Measurements from ENCODE around the gene HAUS8. TPM values are rescaled to one million over a fixed set of nuclear protein-coding genes. Genes with fewer than 3 reads are reported as not detected.

The HAUS8 gene
- total and polyA plus RNA-seq, 2 of the 13 experiments (the other 11 are each of a cell fraction or from before 2014, with no cell fraction given) = 7.8 to 17.5 TPM

DNA sequence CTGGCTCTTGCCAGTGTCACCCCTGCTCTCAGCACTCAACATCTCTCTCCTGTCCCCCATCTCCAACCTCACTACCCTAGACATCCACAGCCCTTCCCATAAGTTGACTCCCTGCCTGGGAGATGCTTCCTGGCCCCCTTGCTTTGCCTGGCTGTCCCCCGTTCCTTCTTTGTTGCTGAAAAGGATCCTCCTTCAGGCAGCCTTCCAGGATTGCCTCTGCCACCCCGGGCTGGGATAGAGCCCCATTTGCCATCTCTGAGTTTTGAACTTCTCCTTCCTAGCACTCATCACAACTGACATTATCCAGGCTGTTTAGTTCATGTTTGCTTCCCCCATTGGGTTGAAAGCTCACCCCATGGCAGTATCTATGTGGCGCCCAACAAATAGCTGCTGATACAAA, 68.7 kb downstream of the HAUS8 start:
- WGBS (ENCODE audit: low lambda C conversion rate) = 6% methylated on average over 3 of the region's 3 CpGs
- H3K27ac ChIP-seq (ENCODE audit: extremely low read length, insufficient read depth, low read length) = no peak overlapping the region
- in situ Hi-C loops (cut with HindIII; ENCODE audit: extremely low pct_ligation_motif_present, low pct_unique_long_range_greater_than_20kb) = no loop called here
- no peak for FAIRE-seq
- peaks cover 4 to 8% of the 10 kb centered on the region in 2 experiments; a peak in 3 of 5 replicates for H3K27me3 ChIP-seq (ENCODE audit: control insufficient read depth in 1 of 2, insufficient read depth in 2 of 2, low read length in 2 of 2)
- no peak for ATAC-seq
- POLR2A ChIA-PET = no interaction called here
- H3K4me1 ChIP-seq (ENCODE audit: insufficient read depth, low read length) = peaks cover 13% of the 10 kb centered on the region
- H3K79me2 ChIP-seq (ENCODE audit: insufficient read depth, low read length) = no peaks in the 10 kb centered on the region
- H2AFZ ChIP-seq (ENCODE audit: low read length) = no peak overlapping the region
- TF ChIP-seq NR2F2 (IDR thresholded peaks at IDR 0.05; ENCODE audit: borderline replicate concordance, low read depth) = no peak
- 0 out of 2 replicates have a peak, but pooled peaks have one; percentile 11 for TF ChIP-seq ZMYM3 (CRISPR knock-in tag; IDR thresholded peaks at IDR 0.05)
- no peak overlapping the region for H3K4me2 ChIP-seq (ENCODE audit: low read depth, low read length)
- no peaks in the 10 kb centered on the region for H3K9me3 ChIP-seq (ENCODE audit: low read length)
- intact Hi-C loops (cut with micrococcal nuclease; ENCODE audit: unreplicated experiment) = no loop called here
- CTCF ChIA-PET (ENCODE audit: low intra/inter-chr PET ratio, low total read pairs) = no interaction called here
- no peak for DNase-seq (ENCODE audit: low spot score)
- BruUV-seq (replicated peaks) = no TSS peak
- H4K20me1 ChIP-seq (ENCODE audit: insufficient read depth, low read length) = no peaks in the 10 kb centered on the region
- H3K9ac ChIP-seq (ENCODE audit: insufficient read depth, low read depth, low read length) = no peak overlapping the region
- no peaks in the 10 kb centered on the region for H3K36me3 ChIP-seq (replicated peaks in 1 of 2; ENCODE audit: control insufficient read depth in 1 of 2, insufficient read depth in 2 of 2, low read length in 2 of 2)
- H3K4me3 ChIP-seq (replicated peaks in 1 of 3; ENCODE audit: insufficient read depth in 1 of 3, low read depth in 2 of 3, low read length in 3 of 3) = no peak overlapping the region

GRCh38 chr19:17005000-17005399, 70.3 kb downstream of the HAUS8 start:
- ChIA-PET POLR2A (no interaction called here), CTCF (ENCODE audit: low intra/inter-chr PET ratio, low total read pairs) (no interaction called here)
- H3K4me1 ChIP-seq (ENCODE audit: insufficient read depth, low read length) = peaks cover 13% of the 10 kb centered on the region
- peaks cover 3% of the 10 kb centered on the region in 2 experiments; a peak in 1 of 5 replicates for H3K27me3 ChIP-seq (ENCODE audit: control insufficient read depth in 1 of 2, insufficient read depth in 2 of 2, low read length in 2 of 2)
- no peaks in the 10 kb centered on the region for H3K79me2 ChIP-seq (ENCODE audit: insufficient read depth, low read length)
- intact Hi-C loops (cut with micrococcal nuclease; ENCODE audit: unreplicated experiment) = no loop called here
- H3K36me3 ChIP-seq (replicated peaks in 1 of 2; ENCODE audit: control insufficient read depth in 1 of 2, insufficient read depth in 2 of 2, low read length in 2 of 2) = no peaks in the 10 kb centered on the region
- no peaks in the 10 kb centered on the region for H3K9me3 ChIP-seq (ENCODE audit: low read length)
- in situ Hi-C loops (cut with HindIII; ENCODE audit: extremely low pct_ligation_motif_present, low pct_unique_long_range_greater_than_20kb) = no loop called here
- BruUV-seq (replicated peaks) = no TSS peak
- H3K4me2 ChIP-seq (ENCODE audit: low read depth, low read length) = no peak overlapping the region
- H2AFZ ChIP-seq (ENCODE audit: low read length) = no peak overlapping the region
- H3K4me3 ChIP-seq (replicated peaks in 1 of 3; ENCODE audit: insufficient read depth in 1 of 3, low read depth in 2 of 3, low read length in 3 of 3) = no peak overlapping the region
- WGBS (ENCODE audit: low lambda C conversion rate) = 0% methylated on average over 2 of the region's 3 CpGs
- no peak for DNase-seq (ENCODE audit: low spot score)
- no peak overlapping the region for H3K9ac ChIP-seq (ENCODE audit: insufficient read depth, low read depth, low read length)
- no peaks in the 10 kb centered on the region for H4K20me1 ChIP-seq (ENCODE audit: insufficient read depth, low read length)
- no peak for FAIRE-seq
- no peak for ATAC-seq
- H3K27ac ChIP-seq (ENCODE audit: extremely low read length, insufficient read depth, low read length) = no peak overlapping the region
- TF ChIP-seq ZNF343 (CRISPR knock-in tag; IDR thresholded peaks at IDR 0.05) = no peak
- no peak for TF ChIP-seq SATB2 (CRISPR knock-in tag; IDR thresholded peaks at IDR 0.05)
- TF ChIP-seq, protein P1, sequence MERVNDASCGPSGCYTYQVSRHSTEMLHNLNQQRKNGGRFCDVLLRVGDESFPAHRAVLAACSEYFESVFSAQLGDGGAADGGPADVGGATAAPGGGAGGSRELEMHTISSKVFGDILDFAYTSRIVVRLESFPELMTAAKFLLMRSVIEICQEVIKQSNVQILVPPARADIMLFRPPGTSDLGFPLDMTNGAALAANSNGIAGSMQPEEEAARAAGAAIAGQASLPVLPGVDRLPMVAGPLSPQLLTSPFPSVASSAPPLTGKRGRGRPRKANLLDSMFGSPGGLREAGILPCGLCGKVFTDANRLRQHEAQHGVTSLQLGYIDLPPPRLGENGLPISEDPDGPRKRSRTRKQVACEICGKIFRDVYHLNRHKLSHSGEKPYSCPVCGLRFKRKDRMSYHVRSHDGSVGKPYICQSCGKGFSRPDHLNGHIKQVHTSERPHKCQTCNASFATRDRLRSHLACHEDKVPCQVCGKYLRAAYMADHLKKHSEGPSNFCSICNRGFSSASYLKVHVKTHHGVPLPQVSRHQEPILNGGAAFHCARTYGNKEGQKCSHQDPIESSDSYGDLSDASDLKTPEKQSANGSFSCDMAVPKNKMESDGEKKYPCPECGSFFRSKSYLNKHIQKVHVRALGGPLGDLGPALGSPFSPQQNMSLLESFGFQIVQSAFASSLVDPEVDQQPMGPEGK (CRISPR knock-in tag; IDR thresholded peaks at IDR 0.05) = no peak
- no peak for TF ChIP-seq HNRNPLL (IDR thresholded peaks at IDR 0.05; ENCODE audit: low read depth, low read length, poor library complexity, severe bottlenecking)
- no peak for TF ChIP-seq HOXD1 (CRISPR knock-in tag; IDR thresholded peaks at IDR 0.05)
- no peak for TF ChIP-seq BATF2 (CRISPR knock-in tag; IDR thresholded peaks at IDR 0.05)
- TF ChIP-seq, protein P2, sequence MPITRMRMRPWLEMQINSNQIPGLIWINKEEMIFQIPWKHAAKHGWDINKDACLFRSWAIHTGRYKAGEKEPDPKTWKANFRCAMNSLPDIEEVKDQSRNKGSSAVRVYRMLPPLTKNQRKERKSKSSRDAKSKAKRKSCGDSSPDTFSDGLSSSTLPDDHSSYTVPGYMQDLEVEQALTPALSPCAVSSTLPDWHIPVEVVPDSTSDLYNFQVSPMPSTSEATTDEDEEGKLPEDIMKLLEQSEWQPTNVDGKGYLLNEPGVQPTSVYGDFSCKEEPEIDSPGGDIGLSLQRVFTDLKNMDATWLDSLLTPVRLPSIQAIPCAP (CRISPR knock-in tag; IDR thresholded peaks at IDR 0.05; ENCODE audit: low read depth) = no peak
- TF ChIP-seq BORCS8-MEF2B (CRISPR knock-in tag; IDR thresholded peaks at IDR 0.05) = no peak
- TF ChIP-seq, protein P3, sequence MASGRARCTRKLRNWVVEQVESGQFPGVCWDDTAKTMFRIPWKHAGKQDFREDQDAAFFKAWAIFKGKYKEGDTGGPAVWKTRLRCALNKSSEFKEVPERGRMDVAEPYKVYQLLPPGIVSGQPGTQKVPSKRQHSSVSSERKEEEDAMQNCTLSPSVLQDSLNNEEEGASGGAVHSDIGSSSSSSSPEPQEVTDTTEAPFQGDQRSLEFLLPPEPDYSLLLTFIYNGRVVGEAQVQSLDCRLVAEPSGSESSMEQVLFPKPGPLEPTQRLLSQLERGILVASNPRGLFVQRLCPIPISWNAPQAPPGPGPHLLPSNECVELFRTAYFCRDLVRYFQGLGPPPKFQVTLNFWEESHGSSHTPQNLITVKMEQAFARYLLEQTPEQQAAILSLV (CRISPR knock-in tag; IDR thresholded peaks at IDR 0.05; ENCODE audit: borderline replicate concordance) = no peak
- no peak for TF ChIP-seq TAF1 (CRISPR knock-in tag; IDR thresholded peaks at IDR 0.05)
- TF ChIP-seq, protein P4, sequence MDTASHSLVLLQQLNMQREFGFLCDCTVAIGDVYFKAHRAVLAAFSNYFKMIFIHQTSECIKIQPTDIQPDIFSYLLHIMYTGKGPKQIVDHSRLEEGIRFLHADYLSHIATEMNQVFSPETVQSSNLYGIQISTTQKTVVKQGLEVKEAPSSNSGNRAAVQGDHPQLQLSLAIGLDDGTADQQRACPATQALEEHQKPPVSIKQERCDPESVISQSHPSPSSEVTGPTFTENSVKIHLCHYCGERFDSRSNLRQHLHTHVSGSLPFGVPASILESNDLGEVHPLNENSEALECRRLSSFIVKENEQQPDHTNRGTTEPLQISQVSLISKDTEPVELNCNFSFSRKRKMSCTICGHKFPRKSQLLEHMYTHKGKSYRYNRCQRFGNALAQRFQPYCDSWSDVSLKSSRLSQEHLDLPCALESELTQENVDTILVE (CRISPR knock-in tag; IDR thresholded peaks at IDR 0.05) = no peak
- TF ChIP-seq ZNF616 (CRISPR knock-in tag; IDR thresholded peaks at IDR 0.05; ENCODE audit: low read depth) = no peak

Data from HepG2 (cell line).